Neural cell (in vitro differentiated cells): Measurements from ENCODE around the gene TPR. TPM values are rescaled to one million over a fixed set of nuclear protein-coding genes. Genes with fewer than 3 reads are reported as not detected.
A peak's percentile ranks its signal among the peaks of the same experiment; 100 is the strongest.

ENCODE experiments used
- H2AFZ ChIP-seq: fragments of 200-600, 300-800 bp; sonication (generic), shearing (Covaris generic); 2 replicates; pipeline ENCODE4 v1.6.0; 2014; ENCODE audit warnings: low read depth, mild to moderate bottlenecking, antibody characterized with exemption, low read length, moderate library complexity
- H3F3A ChIP-seq: fragments of 200-600 bp; shearing (Covaris generic); 2 replicates; pipeline ENCODE4 v1.6.1; 2016; ENCODE audit warnings: mild to moderate bottlenecking, moderate library complexity, mixed read lengths, antibody characterized with exemption, low read length; ENCODE audit not compliant: insufficient read depth, poor library complexity, severe bottlenecking
- H3K27ac ChIP-seq: fragments of 200-600, 300-800 bp; sonication (generic), shearing (Covaris generic); 2 replicates; pipeline ENCODE4 v1.5.1; 2014; ENCODE audit warnings: mild to moderate bottlenecking, low read length, moderate library complexity
- H3K27me3 ChIP-seq: fragments of 300-800, 200-600 bp; sonication (generic), shearing (Covaris generic); 2 replicates; pipeline ENCODE4 v1.6.0; 2014; ENCODE audit warnings: mild to moderate bottlenecking, low read depth, low read length, moderate library complexity; ENCODE audit not compliant: insufficient read depth
- H3K36me3 ChIP-seq: fragments of 300-800, 200-600 bp; sonication (generic), shearing (Covaris generic); 2 replicates; pipeline ENCODE4 v1.5.1; 2014; ENCODE audit warnings: mild to moderate bottlenecking, antibody characterized with exemption, low read length, moderate library complexity; ENCODE audit not compliant: insufficient read depth
- H3K4me2 ChIP-seq: fragments of 300-800, 200-600 bp; sonication (generic), shearing (Covaris generic); 2 replicates; pipeline ENCODE4 v1.6.0; 2014; ENCODE audit warnings: mild to moderate bottlenecking, low read length
- H3K4me3 ChIP-seq: fragments of 300-800, 200-600 bp; sonication (generic), shearing (Covaris generic); 2 replicates; pipeline ENCODE4 v1.5.1; 2014; ENCODE audit warnings: mild to moderate bottlenecking, low read length, moderate library complexity
- H3K79me2 ChIP-seq: fragments of 200-600 bp; shearing (Covaris generic); replicated peaks from 2 replicates; pipeline ENCODE4 v1.6.0; 2014; ENCODE audit warnings: mild to moderate bottlenecking, low read length, moderate library complexity; ENCODE audit not compliant: insufficient read depth
- H3K9ac ChIP-seq: fragments of 300-800, 200-600 bp; sonication (generic), shearing (Covaris generic); 2 replicates; pipeline ENCODE4 v1.6.1; 2016; ENCODE audit warnings: mild to moderate bottlenecking, low read length, mixed read lengths
- H3K9me2 ChIP-seq: fragments of 200-600 bp; shearing (Covaris generic); 2 replicates; pipeline ENCODE4 v1.6.1; 2016; ENCODE audit warnings: mild to moderate bottlenecking, low read length, mixed read lengths; ENCODE audit not compliant: insufficient read depth
- H3K9me3 ChIP-seq: fragments of 200-600, 300-800 bp; sonication (generic), shearing (Covaris generic); 2 replicates; pipeline ENCODE4 v1.6.1; 2016; ENCODE audit warnings: mild to moderate bottlenecking, mixed run types, low read length, moderate library complexity, mixed read lengths
- H4K20me1 ChIP-seq: fragments of 200-600 bp; shearing (Covaris generic); 2 replicates; pipeline ENCODE4 v1.6.1; 2016; ENCODE audit warnings: mild to moderate bottlenecking, mixed run types; ENCODE audit not compliant: insufficient read depth
- EP300 ChIP-seq: fragments of 450-650 bp; conservative IDR thresholded peaks from 2 replicates; pipeline ENCODE4 v1.6.1; 2014; ENCODE audit warnings: antibody characterized with exemption, mild to moderate bottlenecking, moderate library complexity; ENCODE audit not compliant: poor library complexity, severe bottlenecking
- EZH2 ChIP-seq: fragments of 200-600, 300-800 bp; shearing (Covaris generic), sonication (generic); IDR thresholded peaks from 2 replicates; pipeline ENCODE4 v1.6.1; 2014; ENCODE audit warnings: antibody characterized with exemption, low read length, borderline replicate concordance, mild to moderate bottlenecking; ENCODE audit not compliant: insufficient read depth, poor library complexity, severe bottlenecking
- MXI1 ChIP-seq: fragments of 450-650 bp; conservative IDR thresholded peaks from 2 replicates; pipeline ENCODE4 v1.6.1; 2014; ENCODE audit warnings: antibody characterized with exemption, mild to moderate bottlenecking; ENCODE audit not compliant: poor library complexity, severe bottlenecking
- POLR2AphosphoS5 ChIP-seq: IDR thresholded peaks from 2 replicates; pipeline ENCODE4 v1.6.1; 2012
- RAD21 ChIP-seq: fragments of 450-650 bp; conservative IDR thresholded peaks from 2 replicates; pipeline ENCODE4 v1.6.1; 2014; ENCODE audit warnings: antibody characterized with exemption, mild to moderate bottlenecking, moderate library complexity
- SMC3 ChIP-seq: fragments of 450-650 bp; conservative IDR thresholded peaks from 2 replicates; pipeline ENCODE4 v1.6.1; 2014; ENCODE audit warnings: antibody characterized with exemption, mild to moderate bottlenecking, moderate library complexity; ENCODE audit not compliant: poor library complexity
- TAF1 ChIP-seq: IDR thresholded peaks from 2 replicates; pipeline ENCODE4 v1.6.1; 2012; ENCODE audit warnings: low read depth
- polyA minus RNA-seq: library from RNA; depleted of rRNA, polyadenylated mRNA; stranded (reverse); fragments of >200 nt; gene quantifications from 2 replicates; pipeline ENCODE4 v1.2.3, GENCODE V29; 2014
- polyA plus RNA-seq: library from polyadenylated mRNA; depleted of rRNA; stranded (reverse); fragments of >200 nt; gene quantifications from 2 replicates; pipeline ENCODE4 v1.2.3, GENCODE V29; 2014
- TF ChIP-seq, protein P1 (sequence below): IDR thresholded peaks from 2 replicates; pipeline ENCODE4 v1.6.1; 2012; ENCODE audit warnings: borderline replicate concordance
- TF ChIP-seq, protein P2 (sequence below): fragments of 450-650 bp; IDR thresholded peaks from 2 replicates; pipeline ENCODE4 v1.5.1; 2014; ENCODE audit warnings: antibody characterized with exemption, mild to moderate bottlenecking, moderate library complexity; ENCODE audit not compliant: poor library complexity, severe bottlenecking

TPR gene
- polyA plus RNA-seq (84.4 and 91.2 TPM in 2 replicates), polyA minus RNA-seq (142 and 157 TPM in 2 replicates)

DNA sequence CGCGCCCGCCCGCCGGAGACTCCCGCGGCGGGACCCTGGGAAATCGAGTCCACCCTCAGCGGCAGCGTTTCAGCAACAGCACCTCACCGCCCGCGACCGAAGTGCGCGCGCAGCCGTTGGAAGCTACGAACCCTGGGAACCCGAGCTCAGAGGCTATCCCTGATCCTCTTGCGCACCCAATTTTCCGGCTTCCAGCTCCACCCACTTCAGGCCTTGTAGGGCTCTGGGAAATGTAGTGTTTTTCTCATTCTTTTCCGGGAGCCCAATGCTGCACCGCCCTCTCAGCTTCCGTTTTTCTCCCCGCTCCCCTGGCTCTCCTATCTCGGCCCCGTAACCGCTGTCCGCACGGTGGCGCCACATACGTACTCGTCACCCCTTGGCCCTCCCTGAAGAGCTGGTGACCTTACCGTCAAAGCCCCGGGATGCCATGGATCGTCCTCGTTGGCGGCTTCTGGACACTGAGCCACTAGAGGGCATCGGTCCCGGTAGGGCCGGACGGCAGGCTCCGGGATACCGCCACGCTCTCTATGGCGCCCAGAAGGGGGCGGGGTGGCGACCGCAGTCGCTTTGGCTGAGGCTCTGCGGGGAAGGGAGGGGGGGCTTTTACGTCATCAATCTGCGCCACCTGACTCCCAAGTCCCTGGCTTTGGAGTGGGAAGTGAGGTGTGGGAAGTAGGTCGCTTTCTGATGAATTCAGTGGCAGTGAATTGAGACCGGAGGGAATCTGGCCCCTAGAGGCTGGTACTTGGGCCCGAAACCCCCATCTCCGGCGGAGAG lies at the start of gene TPR, which contains the start of gene ODR4:
Gene TPR, minus strand, starts transcription at position 102 of the 777 bp plus-strand sequence. CDS start 225 bp downstream, outside the sequence.
Gene ODR4, plus strand, starts transcription at position 687 of the 777 bp plus-strand sequence. CDS start 3,948 bp downstream, outside the sequence.
- H3K27ac ChIP-seq: peak within 1 kb of the TSS; percentile 98
- peak within 1 kb of the TSS; percentile 85 for H3K4me3 ChIP-seq
- no peaks in the 10 kb centered on the region for H3K36me3 ChIP-seq
- no peaks in the 10 kb centered on the region for H3K9me3 ChIP-seq
- no peaks in the 10 kb centered on the region for H3K9me2 ChIP-seq
- H3K79me2 ChIP-seq: peaks cover 59% of the 10 kb centered on the region
- peak within 1 kb of the TSS; percentile 81 for H3K4me2 ChIP-seq
- no peaks in the 10 kb centered on the region for H3F3A ChIP-seq
- H3K27me3 ChIP-seq: no peaks in the 10 kb centered on the region
- peak within 1 kb of the TSS; percentile 95 for H2AFZ ChIP-seq
- H4K20me1 ChIP-seq: no peaks in the 10 kb centered on the region
- TF ChIP-seq MXI1 (peak; percentile 74), EP300 (peak; percentile 85), TAF1 (peak; percentile 64), SMC3 (peak; percentile 89), RAD21 (peak; percentile 73), EZH2 (no peak), POLR2AphosphoS5 (peak; percentile 69)
- TF ChIP-seq, protein P1, sequence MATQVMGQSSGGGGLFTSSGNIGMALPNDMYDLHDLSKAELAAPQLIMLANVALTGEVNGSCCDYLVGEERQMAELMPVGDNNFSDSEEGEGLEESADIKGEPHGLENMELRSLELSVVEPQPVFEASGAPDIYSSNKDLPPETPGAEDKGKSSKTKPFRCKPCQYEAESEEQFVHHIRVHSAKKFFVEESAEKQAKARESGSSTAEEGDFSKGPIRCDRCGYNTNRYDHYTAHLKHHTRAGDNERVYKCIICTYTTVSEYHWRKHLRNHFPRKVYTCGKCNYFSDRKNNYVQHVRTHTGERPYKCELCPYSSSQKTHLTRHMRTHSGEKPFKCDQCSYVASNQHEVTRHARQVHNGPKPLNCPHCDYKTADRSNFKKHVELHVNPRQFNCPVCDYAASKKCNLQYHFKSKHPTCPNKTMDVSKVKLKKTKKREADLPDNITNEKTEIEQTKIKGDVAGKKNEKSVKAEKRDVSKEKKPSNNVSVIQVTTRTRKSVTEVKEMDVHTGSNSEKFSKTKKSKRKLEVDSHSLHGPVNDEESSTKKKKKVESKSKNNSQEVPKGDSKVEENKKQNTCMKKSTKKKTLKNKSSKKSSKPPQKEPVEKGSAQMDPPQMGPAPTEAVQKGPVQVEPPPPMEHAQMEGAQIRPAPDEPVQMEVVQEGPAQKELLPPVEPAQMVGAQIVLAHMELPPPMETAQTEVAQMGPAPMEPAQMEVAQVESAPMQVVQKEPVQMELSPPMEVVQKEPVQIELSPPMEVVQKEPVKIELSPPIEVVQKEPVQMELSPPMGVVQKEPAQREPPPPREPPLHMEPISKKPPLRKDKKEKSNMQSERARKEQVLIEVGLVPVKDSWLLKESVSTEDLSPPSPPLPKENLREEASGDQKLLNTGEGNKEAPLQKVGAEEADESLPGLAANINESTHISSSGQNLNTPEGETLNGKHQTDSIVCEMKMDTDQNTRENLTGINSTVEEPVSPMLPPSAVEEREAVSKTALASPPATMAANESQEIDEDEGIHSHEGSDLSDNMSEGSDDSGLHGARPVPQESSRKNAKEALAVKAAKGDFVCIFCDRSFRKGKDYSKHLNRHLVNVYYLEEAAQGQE: peak; percentile 67
- TF ChIP-seq, protein P2, sequence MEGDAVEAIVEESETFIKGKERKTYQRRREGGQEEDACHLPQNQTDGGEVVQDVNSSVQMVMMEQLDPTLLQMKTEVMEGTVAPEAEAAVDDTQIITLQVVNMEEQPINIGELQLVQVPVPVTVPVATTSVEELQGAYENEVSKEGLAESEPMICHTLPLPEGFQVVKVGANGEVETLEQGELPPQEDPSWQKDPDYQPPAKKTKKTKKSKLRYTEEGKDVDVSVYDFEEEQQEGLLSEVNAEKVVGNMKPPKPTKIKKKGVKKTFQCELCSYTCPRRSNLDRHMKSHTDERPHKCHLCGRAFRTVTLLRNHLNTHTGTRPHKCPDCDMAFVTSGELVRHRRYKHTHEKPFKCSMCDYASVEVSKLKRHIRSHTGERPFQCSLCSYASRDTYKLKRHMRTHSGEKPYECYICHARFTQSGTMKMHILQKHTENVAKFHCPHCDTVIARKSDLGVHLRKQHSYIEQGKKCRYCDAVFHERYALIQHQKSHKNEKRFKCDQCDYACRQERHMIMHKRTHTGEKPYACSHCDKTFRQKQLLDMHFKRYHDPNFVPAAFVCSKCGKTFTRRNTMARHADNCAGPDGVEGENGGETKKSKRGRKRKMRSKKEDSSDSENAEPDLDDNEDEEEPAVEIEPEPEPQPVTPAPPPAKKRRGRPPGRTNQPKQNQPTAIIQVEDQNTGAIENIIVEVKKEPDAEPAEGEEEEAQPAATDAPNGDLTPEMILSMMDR: peak; percentile 100
- H3K9ac ChIP-seq: peak within 1 kb of the TSS; percentile 95

DNA sequence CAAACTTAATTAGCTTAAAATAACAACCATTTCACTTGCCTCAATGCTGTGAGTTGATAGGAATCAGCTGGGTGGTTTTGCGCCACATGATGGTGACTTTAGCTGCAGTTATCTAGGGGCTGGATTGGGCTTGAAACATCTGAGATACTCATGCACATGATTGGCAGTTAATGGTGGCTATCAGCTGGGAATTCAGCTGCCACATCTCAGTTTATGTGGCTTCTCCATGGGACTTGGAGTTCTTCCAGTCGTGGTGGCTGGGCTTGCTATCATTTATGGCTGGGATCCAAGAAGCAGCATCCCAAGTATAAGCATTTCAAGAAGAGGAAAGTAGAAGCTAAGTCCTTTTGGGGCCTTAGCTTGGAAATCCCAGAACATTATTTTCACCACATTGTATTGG lies 49.5 kb upstream of the TPR start:
- H3K27ac ChIP-seq: no peak overlapping the region
- no peak overlapping the region for H3K9ac ChIP-seq
- H3K4me2 ChIP-seq: no peak overlapping the region
- H3K36me3 ChIP-seq: no peaks in the 10 kb centered on the region
- H3F3A ChIP-seq: no peaks in the 10 kb centered on the region
- no peaks in the 10 kb centered on the region for H3K79me2 ChIP-seq
- H4K20me1 ChIP-seq: no peaks in the 10 kb centered on the region
- H2AFZ ChIP-seq: no peak overlapping the region
- H3K27me3 ChIP-seq: no peaks in the 10 kb centered on the region
- H3K9me3 ChIP-seq: no peaks in the 10 kb centered on the region
- no peaks in the 10 kb centered on the region for H3K9me2 ChIP-seq
- H3K4me3 ChIP-seq: no peak overlapping the region
- no peak for TF ChIP-seq POLR2AphosphoS5
- no peak for TF ChIP-seq RAD21
- no peak for TF ChIP-seq SMC3
- no peak for TF ChIP-seq EP300
